WTC11 (cell line): ENCODE results near the gene WSB2. TPM values are rescaled to one million over a fixed set of nuclear protein-coding genes. Genes with fewer than 3 reads are reported as not detected.

ENCODE experiments used
- ATAC-seq: fragments of 200-7000 bp; cut with Tn5 transposase; 2 replicates; pipeline ENCODE4 v1.10.0; 2021; ENCODE audit warnings: mild to moderate bottlenecking, moderate library complexity
- CTCF ChIA-PET: fragments of 300-600 bp; sonication (Branson Sonifier 250); formaldehyde crosslinking; loops from one replicate; lab custom pipeline; 2021; ENCODE audit warnings: antibody characterized with exemption; lab: Charles Lee
- POLR2A ChIA-PET: fragments of 350-600 bp; sonication (Branson Sonifier 250); formaldehyde crosslinking; loops from one replicate; lab custom pipeline; 2021; ENCODE audit warnings: antibody characterized with exemption; lab: Charles Lee
- DNase-seq: peaks from one replicate; pipeline ENCODE4 v3.0.0; 2021; ENCODE audit warnings: low spot score
- H3K27ac Mint-ChIP-seq: 2 replicates; pipeline ENCODE4 v1.8.0; 2021; ENCODE audit warnings: mixed read lengths
- H3K27me3 Mint-ChIP-seq: 2 replicates; pipeline ENCODE4 v1.8.0; 2021; ENCODE audit warnings: low read depth, mild to moderate bottlenecking, moderate library complexity, mixed read lengths
- H3K36me3 Mint-ChIP-seq: 2 replicates; pipeline ENCODE4 v1.8.0; 2021; ENCODE audit warnings: mixed read lengths
- H3K4me1 Mint-ChIP-seq: 2 replicates; pipeline ENCODE4 v1.8.0; 2022; ENCODE audit warnings: mixed read lengths
- H3K4me3 Mint-ChIP-seq: 2 replicates; pipeline ENCODE4 v1.8.0; 2021; ENCODE audit warnings: mild to moderate bottlenecking, moderate library complexity, mixed read lengths
- H3K9me3 Mint-ChIP-seq: 2 replicates; pipeline ENCODE4 v1.8.0; 2021; ENCODE audit warnings: mixed read lengths
- ATF1 ChIP-seq: sonication (generic); formaldehyde crosslinking; IDR thresholded peaks from 2 replicates; pipeline ENCODE4 v1.8.1; 2023; ENCODE audit warnings: mild to moderate bottlenecking, moderate library complexity, missing genetic modification reagents
- CREM ChIP-seq: sonication (generic); formaldehyde crosslinking; IDR thresholded peaks from 2 replicates; pipeline ENCODE4 v1.8.1; 2022; ENCODE audit warnings: mild to moderate bottlenecking, missing genetic modification reagents, moderate library complexity
- CTCF ChIP-seq: fragments of 200-600 bp; IDR thresholded peaks from 2 replicates; pipeline ENCODE4 v1.8.0; 2022; ENCODE audit warnings: antibody characterized with exemption
- ELF4 ChIP-seq: sonication (generic); formaldehyde crosslinking; IDR thresholded peaks from 2 replicates; pipeline ENCODE4 v1.8.1; 2022; ENCODE audit warnings: low read depth, mild to moderate bottlenecking, moderate library complexity, missing genetic modification reagents
- FOXJ3 ChIP-seq: sonication (generic); formaldehyde crosslinking; IDR thresholded peaks from 2 replicates; pipeline ENCODE4 v1.9.0; 2021; ENCODE audit warnings: missing genetic modification reagents, mild to moderate bottlenecking, borderline replicate concordance
- FOXP1 ChIP-seq: sonication (generic); formaldehyde crosslinking; IDR thresholded peaks from 2 replicates; pipeline ENCODE4 v1.8.0; 2022; ENCODE audit warnings: missing genetic modification reagents, mild to moderate bottlenecking, moderate library complexity, borderline replicate concordance
- JAZF1 ChIP-seq: fragments of 250-450 bp; sonication (Bioruptor Pico); IDR thresholded peaks from 2 replicates; pipeline ENCODE4 v1.9.0; 2021; ENCODE audit warnings: moderate library complexity, mild to moderate bottlenecking, inconsistent platforms
- NFE2L1 ChIP-seq: sonication (generic); formaldehyde crosslinking; IDR thresholded peaks from 2 replicates; pipeline ENCODE4 v1.8.1; 2023; ENCODE audit warnings: missing genetic modification reagents
- NR2C2 ChIP-seq: sonication (generic); formaldehyde crosslinking; IDR thresholded peaks from 2 replicates; pipeline ENCODE4 v1.8.0; 2022; ENCODE audit warnings: mild to moderate bottlenecking, missing genetic modification reagents
- SOX15 ChIP-seq: fragments of 250-450 bp; sonication (Bioruptor Pico); IDR thresholded peaks from 2 replicates; pipeline ENCODE4 v1.9.0; 2021; ENCODE audit warnings: mild to moderate bottlenecking
- SP1 ChIP-seq: sonication (generic); formaldehyde crosslinking; conservative IDR thresholded peaks from 2 replicates; pipeline ENCODE4 v1.8.1; 2022; ENCODE audit warnings: missing genetic modification reagents
- TP53 ChIP-seq: sonication (generic); formaldehyde crosslinking; IDR thresholded peaks from 2 replicates; pipeline ENCODE4 v1.8.1; 2023; ENCODE audit warnings: mild to moderate bottlenecking, missing genetic modification reagents
- ZBTB21 ChIP-seq: sonication (generic); formaldehyde crosslinking; IDR thresholded peaks from 2 replicates; pipeline ENCODE4 v1.8.1; 2023; ENCODE audit warnings: mild to moderate bottlenecking, missing genetic modification reagents, borderline replicate concordance
- ZNF232 ChIP-seq: sonication (generic); formaldehyde crosslinking; IDR thresholded peaks from 2 replicates; pipeline ENCODE4 v1.8.0; 2022; ENCODE audit warnings: mild to moderate bottlenecking, missing genetic modification reagents
- ZNF396 ChIP-seq: fragments of 250-450 bp; sonication (Bioruptor Pico); IDR thresholded peaks from 2 replicates; pipeline ENCODE4 v1.8.0; 2021; ENCODE audit warnings: mild to moderate bottlenecking, moderate library complexity, borderline replicate concordance
- ZNF425 ChIP-seq: fragments of 250-450 bp; sonication (Bioruptor Pico); conservative IDR thresholded peaks from 2 replicates; pipeline ENCODE4 v1.9.0; 2021; ENCODE audit warnings: mild to moderate bottlenecking
- ZNF671 ChIP-seq: fragments of 250-450 bp; sonication (Bioruptor Pico); IDR thresholded peaks from 2 replicates; pipeline ENCODE4 v1.8.0; 2021; ENCODE audit warnings: mild to moderate bottlenecking
- total RNA-seq: library from RNA; stranded (reverse); gene quantifications from 3 replicates; pipeline ENCODE4 v1.2.3, GENCODE V29; 2021
- TF ChIP-seq, protein P1 (sequence below): sonication (generic); formaldehyde crosslinking; IDR thresholded peaks from 2 replicates; pipeline ENCODE4 v1.8.1; 2023; ENCODE audit warnings: mild to moderate bottlenecking, missing genetic modification reagents, borderline replicate concordance
- TF ChIP-seq, protein P2 (sequence below): sonication (generic); formaldehyde crosslinking; IDR thresholded peaks from 2 replicates; pipeline ENCODE4 v1.8.1; 2022; ENCODE audit warnings: missing genetic modification reagents, borderline replicate concordance
- TF ChIP-seq, protein P3 (sequence below): fragments of 250-450 bp; sonication (Bioruptor Pico); IDR thresholded peaks from 2 replicates; pipeline ENCODE4 v1.9.0; 2021; ENCODE audit warnings: mild to moderate bottlenecking, borderline replicate concordance

The WSB2 gene
- total RNA-seq, 1 experiment from 2014 or later = 74.2 TPM

GRCh38 chr12:118103601-118104382 lies 42.8 kb upstream of the WSB2 start, which contains the start of gene VSIG10:
Gene VSIG10 (minus strand): TSS chr12:118104011. CDS start chr12:118103671, 340 bp downstream.
- peak within 1 kb of the TSS; percentile 95 for H3K4me3 Mint-ChIP-seq
- ChIA-PET POLR2A (interaction anchor here (0.6 to 2.2 kb wide), 6 partner anchors 12 to 111 kb away, joined by 3 to 12 read pairs (median 5); partner anchors contain the start of genes PEBP1 and WSB2), CTCF (interaction anchor here (1.8 to 3.8 kb wide), 3 partner anchors 16 to 272 kb away, joined by 7 to 16 read pairs (median 11); partner anchors contain the start of gene SUDS3)
- H3K4me1 Mint-ChIP-seq = peaks cover 39% of the 10 kb centered on the region
- peak; percentile 75 for ATAC-seq
- H3K9me3 Mint-ChIP-seq = no peaks in the 10 kb centered on the region
- peak within 1 kb of the TSS; percentile 97 for H3K27ac Mint-ChIP-seq
- DNase-seq = peak; percentile 68
- peaks cover 12% of the 10 kb centered on the region for H3K36me3 Mint-ChIP-seq
- H3K27me3 Mint-ChIP-seq = no peaks in the 10 kb centered on the region
- TF ChIP-seq SP1 (CRISPR knock-in tag) = 0 out of 2 replicates have a peak, but pooled peaks have one; percentile 42
- TF ChIP-seq JAZF1 (CRISPR knock-in tag) = no peak
- no peak for TF ChIP-seq ZNF232 (CRISPR knock-in tag)
- TF ChIP-seq FOXP1 (CRISPR knock-in tag) = peak; percentile 82
- TF ChIP-seq, protein P1, sequence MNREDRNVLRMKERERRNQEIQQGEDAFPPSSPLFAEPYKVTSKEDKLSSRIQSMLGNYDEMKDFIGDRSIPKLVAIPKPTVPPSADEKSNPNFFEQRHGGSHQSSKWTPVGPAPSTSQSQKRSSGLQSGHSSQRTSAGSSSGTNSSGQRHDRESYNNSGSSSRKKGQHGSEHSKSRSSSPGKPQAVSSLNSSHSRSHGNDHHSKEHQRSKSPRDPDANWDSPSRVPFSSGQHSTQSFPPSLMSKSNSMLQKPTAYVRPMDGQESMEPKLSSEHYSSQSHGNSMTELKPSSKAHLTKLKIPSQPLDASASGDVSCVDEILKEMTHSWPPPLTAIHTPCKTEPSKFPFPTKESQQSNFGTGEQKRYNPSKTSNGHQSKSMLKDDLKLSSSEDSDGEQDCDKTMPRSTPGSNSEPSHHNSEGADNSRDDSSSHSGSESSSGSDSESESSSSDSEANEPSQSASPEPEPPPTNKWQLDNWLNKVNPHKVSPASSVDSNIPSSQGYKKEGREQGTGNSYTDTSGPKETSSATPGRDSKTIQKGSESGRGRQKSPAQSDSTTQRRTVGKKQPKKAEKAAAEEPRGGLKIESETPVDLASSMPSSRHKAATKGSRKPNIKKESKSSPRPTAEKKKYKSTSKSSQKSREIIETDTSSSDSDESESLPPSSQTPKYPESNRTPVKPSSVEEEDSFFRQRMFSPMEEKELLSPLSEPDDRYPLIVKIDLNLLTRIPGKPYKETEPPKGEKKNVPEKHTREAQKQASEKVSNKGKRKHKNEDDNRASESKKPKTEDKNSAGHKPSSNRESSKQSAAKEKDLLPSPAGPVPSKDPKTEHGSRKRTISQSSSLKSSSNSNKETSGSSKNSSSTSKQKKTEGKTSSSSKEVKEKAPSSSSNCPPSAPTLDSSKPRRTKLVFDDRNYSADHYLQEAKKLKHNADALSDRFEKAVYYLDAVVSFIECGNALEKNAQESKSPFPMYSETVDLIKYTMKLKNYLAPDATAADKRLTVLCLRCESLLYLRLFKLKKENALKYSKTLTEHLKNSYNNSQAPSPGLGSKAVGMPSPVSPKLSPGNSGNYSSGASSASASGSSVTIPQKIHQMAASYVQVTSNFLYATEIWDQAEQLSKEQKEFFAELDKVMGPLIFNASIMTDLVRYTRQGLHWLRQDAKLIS (CRISPR knock-in tag) = peak; percentile 59; the same call in 1 of the 2 replicates
- TF ChIP-seq CTCF = no peak
- no peak for TF ChIP-seq FOXJ3 (CRISPR knock-in tag)
- TF ChIP-seq, protein P2, sequence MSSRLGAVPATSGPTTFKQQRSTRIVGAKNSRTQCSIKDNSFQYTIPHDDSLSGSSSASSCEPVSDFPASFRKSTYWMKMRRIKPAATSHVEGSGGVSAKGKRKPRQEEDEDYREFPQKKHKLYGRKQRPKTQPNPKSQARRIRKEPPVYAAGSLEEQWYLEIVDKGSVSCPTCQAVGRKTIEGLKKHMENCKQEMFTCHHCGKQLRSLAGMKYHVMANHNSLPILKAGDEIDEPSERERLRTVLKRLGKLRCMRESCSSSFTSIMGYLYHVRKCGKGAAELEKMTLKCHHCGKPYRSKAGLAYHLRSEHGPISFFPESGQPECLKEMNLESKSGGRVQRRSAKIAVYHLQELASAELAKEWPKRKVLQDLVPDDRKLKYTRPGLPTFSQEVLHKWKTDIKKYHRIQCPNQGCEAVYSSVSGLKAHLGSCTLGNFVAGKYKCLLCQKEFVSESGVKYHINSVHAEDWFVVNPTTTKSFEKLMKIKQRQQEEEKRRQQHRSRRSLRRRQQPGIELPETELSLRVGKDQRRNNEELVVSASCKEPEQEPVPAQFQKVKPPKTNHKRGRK = no peak
- no peak for TF ChIP-seq ZNF425 (CRISPR knock-in tag)
- no peak for TF ChIP-seq SOX15
- TF ChIP-seq ATF1 = 0 out of 2 replicates have a peak, but pooled peaks have one; percentile 42
- TF ChIP-seq TP53 (CRISPR knock-in tag) = no peak
- TF ChIP-seq ELF4 (CRISPR knock-in tag) = no peak; the same call in 1 of the 2 replicates
- TF ChIP-seq, protein P3, sequence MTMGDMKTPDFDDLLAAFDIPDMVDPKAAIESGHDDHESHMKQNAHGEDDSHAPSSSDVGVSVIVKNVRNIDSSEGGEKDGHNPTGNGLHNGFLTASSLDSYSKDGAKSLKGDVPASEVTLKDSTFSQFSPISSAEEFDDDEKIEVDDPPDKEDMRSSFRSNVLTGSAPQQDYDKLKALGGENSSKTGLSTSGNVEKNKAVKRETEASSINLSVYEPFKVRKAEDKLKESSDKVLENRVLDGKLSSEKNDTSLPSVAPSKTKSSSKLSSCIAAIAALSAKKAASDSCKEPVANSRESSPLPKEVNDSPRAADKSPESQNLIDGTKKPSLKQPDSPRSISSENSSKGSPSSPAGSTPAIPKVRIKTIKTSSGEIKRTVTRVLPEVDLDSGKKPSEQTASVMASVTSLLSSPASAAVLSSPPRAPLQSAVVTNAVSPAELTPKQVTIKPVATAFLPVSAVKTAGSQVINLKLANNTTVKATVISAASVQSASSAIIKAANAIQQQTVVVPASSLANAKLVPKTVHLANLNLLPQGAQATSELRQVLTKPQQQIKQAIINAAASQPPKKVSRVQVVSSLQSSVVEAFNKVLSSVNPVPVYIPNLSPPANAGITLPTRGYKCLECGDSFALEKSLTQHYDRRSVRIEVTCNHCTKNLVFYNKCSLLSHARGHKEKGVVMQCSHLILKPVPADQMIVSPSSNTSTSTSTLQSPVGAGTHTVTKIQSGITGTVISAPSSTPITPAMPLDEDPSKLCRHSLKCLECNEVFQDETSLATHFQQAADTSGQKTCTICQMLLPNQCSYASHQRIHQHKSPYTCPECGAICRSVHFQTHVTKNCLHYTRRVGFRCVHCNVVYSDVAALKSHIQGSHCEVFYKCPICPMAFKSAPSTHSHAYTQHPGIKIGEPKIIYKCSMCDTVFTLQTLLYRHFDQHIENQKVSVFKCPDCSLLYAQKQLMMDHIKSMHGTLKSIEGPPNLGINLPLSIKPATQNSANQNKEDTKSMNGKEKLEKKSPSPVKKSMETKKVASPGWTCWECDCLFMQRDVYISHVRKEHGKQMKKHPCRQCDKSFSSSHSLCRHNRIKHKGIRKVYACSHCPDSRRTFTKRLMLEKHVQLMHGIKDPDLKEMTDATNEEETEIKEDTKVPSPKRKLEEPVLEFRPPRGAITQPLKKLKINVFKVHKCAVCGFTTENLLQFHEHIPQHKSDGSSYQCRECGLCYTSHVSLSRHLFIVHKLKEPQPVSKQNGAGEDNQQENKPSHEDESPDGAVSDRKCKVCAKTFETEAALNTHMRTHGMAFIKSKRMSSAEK (CRISPR knock-in tag) = no peak
- no peak for TF ChIP-seq ZBTB21
- no peak for TF ChIP-seq NR2C2
- TF ChIP-seq ZNF671 (CRISPR knock-in tag) = no peak
- no peak for TF ChIP-seq NFE2L1
- TF ChIP-seq CREM (CRISPR knock-in tag) = peak; percentile 74; the same call in 1 of the 2 replicates
- no peak for TF ChIP-seq ZNF396
